GM19239 (cell line): Measurements from ENCODE around the gene GLI2.

Experiments used
- DNase-seq: peaks from one replicate; pipeline ENCODE4 v3.0.0; 2011; ENCODE audit warnings: low spot score; ENCODE audit not compliant: insufficient read length
- FAIRE-seq: peaks from 2 replicates; lab custom pipeline; 2011; peaks lifted over from hg19 to GRCh38; lab: Jason Lieb, UNC

Gene GLI2

DNA sequence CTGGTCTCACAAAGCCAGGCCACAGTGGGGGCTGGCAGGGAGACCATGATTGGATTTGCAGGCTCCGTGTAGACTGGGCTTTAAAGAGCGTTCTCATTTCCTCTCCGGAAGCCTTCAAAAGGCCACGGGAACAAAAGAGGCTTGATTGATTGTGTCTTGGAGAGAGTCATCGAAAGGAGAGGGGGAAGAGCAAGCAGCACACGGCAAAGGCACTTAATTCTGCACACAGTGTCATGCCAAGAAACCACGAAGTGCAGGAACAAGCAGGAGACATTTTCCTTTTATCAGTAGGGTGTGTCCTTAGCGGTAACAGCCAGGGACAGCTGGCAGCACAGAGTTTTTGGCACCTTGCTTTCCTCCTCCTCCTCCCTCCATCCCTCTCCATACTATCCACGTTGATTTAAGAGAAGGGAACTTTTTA, 47.7 kb downstream of the GLI2 start:
- DNase-seq (no peak), FAIRE-seq (no peak)

DNA sequence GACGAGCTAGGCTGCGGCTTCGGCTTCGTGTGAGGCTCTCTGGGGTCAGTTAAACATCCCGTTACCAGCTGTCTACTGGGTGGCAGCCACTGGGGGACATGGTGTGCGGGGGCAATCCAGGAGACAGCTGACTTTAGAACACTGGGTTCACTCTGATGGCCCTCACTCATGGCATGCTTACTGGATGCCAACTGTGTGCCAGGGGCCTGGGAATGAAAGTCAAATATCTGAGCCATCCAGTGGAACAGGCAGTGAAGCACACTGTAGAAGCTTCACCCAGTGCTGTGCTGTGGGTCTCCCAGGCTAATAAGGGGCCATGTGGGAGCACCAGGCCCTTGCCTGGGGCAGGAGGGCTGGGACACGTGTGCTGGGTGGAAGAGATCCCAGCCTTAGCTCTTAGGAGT, 48.3 kb downstream of the GLI2 start:
- DNase-seq (no peak), FAIRE-seq (no peak)
